Measurements from ENCODE around the gene C1QA. TPM values are rescaled to one million over a fixed set of nuclear protein-coding genes. Genes with fewer than 3 reads are reported as not detected.
"Not testable (repeated sequence)": the region's sequence is repeated elsewhere in the genome, so short reads cannot be mapped to it uniquely, and the experiment has no call there.

C1QA gene
- total and polyA plus RNA-seq, 7 donors: 15.8 to 36.8 (median 29.9) TPM

- ATAC-seq (no peak), DNase-seq (no peak)
- H3K4me1 ChIP-seq: no peaks in the 10 kb centered on the region
- H3K27me3 ChIP-seq (ENCODE audit: insufficient read depth in 3 of 3, low read length in 2 of 3): peaks cover 0 to 67% (median 22%) of the 10 kb centered on the region in 3 donors
- H3K27ac ChIP-seq: no peak overlapping the region
- intact Hi-C loops (cut with DNase I): no loop called here
- TF ChIP-seq CTCF (IDR thresholded peaks at IDR 0.05): no peak
- H3K9me3 ChIP-seq: no peaks in the 10 kb centered on the region
- H3K4me3 ChIP-seq: no peak overlapping the region
- WGBS, 3 donors: 30 to 43% (median 34%) methylated on average over 12 of the region's 12 CpGs
- H3K36me3 ChIP-seq (ENCODE audit: insufficient read depth in 1 of 2, low read depth in 1 of 2): no peaks in the 10 kb centered on the region
These were observed 34.0 kb downstream of the C1QA start for GRCh38 chr1:22670352-22670975.

- no peak overlapping the region for H3K27ac ChIP-seq
- H3K36me3 ChIP-seq (ENCODE audit: insufficient read depth in 1 of 2, low read depth in 1 of 2): no peaks in the 10 kb centered on the region
- no peaks in the 10 kb centered on the region for H3K4me1 ChIP-seq
- intact Hi-C loops (cut with DNase I): no loop called here
- TF ChIP-seq CTCF (IDR thresholded peaks at IDR 0.05): no peak
- no peak for DNase-seq
- H3K27me3 ChIP-seq (ENCODE audit: insufficient read depth in 3 of 3, low read length in 2 of 3): peaks cover 0 to 80% (median 22%) of the 10 kb centered on the region in 3 donors
- no peak for ATAC-seq
- H3K9me3 ChIP-seq: no peaks in the 10 kb centered on the region
- WGBS, 3 donors: 61 to 74% (median 66%) methylated on average over 4 of the region's 4 CpGs
- no peak overlapping the region for H3K4me3 ChIP-seq
These were observed 35.6 kb downstream of the C1QA start for GRCh38 chr1:22671999-22672398.

- Histone ChIP-seq H3K36me3 (ENCODE audit: insufficient read depth in 1 of 2, low read depth in 1 of 2) (no peaks in the 10 kb centered on the region), H3K9me3 (no peaks in the 10 kb centered on the region), H3K4me3 (no peak overlapping the region), H3K27me3 (ENCODE audit: insufficient read depth in 3 of 3, low read length in 2 of 3) (peaks cover 0 to 77% (median 16%) of the 10 kb centered on the region in 3 donors), H3K27ac (no peak overlapping the region), H3K4me1 (no peaks in the 10 kb centered on the region)
- intact Hi-C loops (cut with DNase I): no loop called here
- ATAC-seq (peak in 1 of 4 donors; percentile 29), DNase-seq (peak in 1 of 2 donors; percentile 50)
- peak; percentile 56 for TF ChIP-seq CTCF (IDR thresholded peaks at IDR 0.05)
- WGBS, 3 donors: 7 to 12% (median 9%) methylated on average over 17 of the region's 17 CpGs
These were observed 37.3 kb downstream of the C1QA start for GRCh38 chr1:22673486-22674409.

- Histone ChIP-seq H3K36me3 (ENCODE audit: insufficient read depth in 1 of 2, low read depth in 1 of 2) (no peaks in the 10 kb centered on the region), H3K27ac (no peak overlapping the region), H3K4me3 (no peak overlapping the region), H3K27me3 (ENCODE audit: insufficient read depth in 3 of 3, low read length in 2 of 3) (peaks cover 0 to 73% (median 16%) of the 10 kb centered on the region in 3 donors), H3K9me3 (no peaks in the 10 kb centered on the region), H3K4me1 (no peaks in the 10 kb centered on the region)
- ATAC-seq (no peak), DNase-seq (no peak)
- TF ChIP-seq CTCF (IDR thresholded peaks at IDR 0.05): no peak
- intact Hi-C loops (cut with DNase I): no loop called here
- WGBS, 3 donors: 50 to 55% (median 53%) methylated on average over 1 of the region's 1 CpG
These were observed 38.0 kb downstream of the C1QA start for GRCh38 chr1:22674410-22674749.

- DNase-seq; H3K36me3 ChIP-seq (ENCODE audit: insufficient read depth in 1 of 2, low read depth in 1 of 2); H3K4me3 ChIP-seq; H3K9me3 ChIP-seq; intact Hi-C loops (cut with DNase I); ATAC-seq; H3K4me1 ChIP-seq; H3K27ac ChIP-seq: not testable (repeated sequence)
- 74 to 79% (median 75%) methylated on average over 15 of the region's 15 CpGs for WGBS, 3 donors
- H3K27me3 ChIP-seq (ENCODE audit: insufficient read depth in 3 of 3, low read length in 2 of 3): peaks cover 0 to 59% (median 13%) of the 10 kb centered on the region in 3 donors
These were observed 39.7 kb downstream of the C1QA start for GRCh38 chr1:22676151-22676550.

Measured in psoas muscle (tissue), 8 donors.